ENCODE data around the gene ZNF469.

Gene ZNF469

GRCh38 chr16:88385112-88385594 is 2.4 kb downstream of the ZNF469 start:
- H2AFZ ChIP-seq (ENCODE audit: low read depth, low read length) = no peak overlapping the region
- H3K9me3 ChIP-seq (ENCODE audit: insufficient read depth, low read length, severe bottlenecking) = peaks cover 4% of the 10 kb centered on the region
- H4K20me1 ChIP-seq (ENCODE audit: insufficient read depth, low read length) = no peaks in the 10 kb centered on the region
- no peak overlapping the region for H3K4me3 ChIP-seq (ENCODE audit: low read depth in 1 of 2, low read length in 2 of 2)
- H3K27me3 ChIP-seq (ENCODE audit: insufficient read depth, low read length, poor library complexity) = no peaks in the 10 kb centered on the region
- H3K4me2 ChIP-seq (ENCODE audit: insufficient read depth, low read length) = no peak overlapping the region
- DNase-seq (no peak), ATAC-seq (ENCODE audit: insufficient read depth, low read depth) (no peak)
- no peaks in the 10 kb centered on the region for H3K4me1 ChIP-seq (ENCODE audit: insufficient read depth, low read length)
- no peak for TF ChIP-seq EZH2 (IDR thresholded peaks at IDR 0.05; ENCODE audit: borderline replicate concordance, low read depth, low read length, severe bottlenecking)
- TF ChIP-seq, protein P1, sequence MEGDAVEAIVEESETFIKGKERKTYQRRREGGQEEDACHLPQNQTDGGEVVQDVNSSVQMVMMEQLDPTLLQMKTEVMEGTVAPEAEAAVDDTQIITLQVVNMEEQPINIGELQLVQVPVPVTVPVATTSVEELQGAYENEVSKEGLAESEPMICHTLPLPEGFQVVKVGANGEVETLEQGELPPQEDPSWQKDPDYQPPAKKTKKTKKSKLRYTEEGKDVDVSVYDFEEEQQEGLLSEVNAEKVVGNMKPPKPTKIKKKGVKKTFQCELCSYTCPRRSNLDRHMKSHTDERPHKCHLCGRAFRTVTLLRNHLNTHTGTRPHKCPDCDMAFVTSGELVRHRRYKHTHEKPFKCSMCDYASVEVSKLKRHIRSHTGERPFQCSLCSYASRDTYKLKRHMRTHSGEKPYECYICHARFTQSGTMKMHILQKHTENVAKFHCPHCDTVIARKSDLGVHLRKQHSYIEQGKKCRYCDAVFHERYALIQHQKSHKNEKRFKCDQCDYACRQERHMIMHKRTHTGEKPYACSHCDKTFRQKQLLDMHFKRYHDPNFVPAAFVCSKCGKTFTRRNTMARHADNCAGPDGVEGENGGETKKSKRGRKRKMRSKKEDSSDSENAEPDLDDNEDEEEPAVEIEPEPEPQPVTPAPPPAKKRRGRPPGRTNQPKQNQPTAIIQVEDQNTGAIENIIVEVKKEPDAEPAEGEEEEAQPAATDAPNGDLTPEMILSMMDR (IDR thresholded peaks at IDR 0.05; ENCODE audit: borderline replicate concordance, extremely low read depth, low read length, poor library complexity, severe bottlenecking) = no peak
- H3K36me3 ChIP-seq (ENCODE audit: insufficient read depth, low read length) = no peaks in the 10 kb centered on the region
- no peaks in the 10 kb centered on the region for H3K79me2 ChIP-seq (ENCODE audit: insufficient read depth, low read length)
- no peak overlapping the region for H3K9ac ChIP-seq (ENCODE audit: low read depth, low read length)
- H3K27ac ChIP-seq (ENCODE audit: low read length) = no peak overlapping the region

GRCh38 chr16:88385831-88386815 is 3.4 kb downstream of the ZNF469 start:
- Histone ChIP-seq H3K4me2 (ENCODE audit: insufficient read depth, low read length) (no peak overlapping the region), H3K9ac (ENCODE audit: low read depth, low read length) (no peak overlapping the region), H2AFZ (ENCODE audit: low read depth, low read length) (no peak overlapping the region), H4K20me1 (ENCODE audit: insufficient read depth, low read length) (no peaks in the 10 kb centered on the region), H3K36me3 (ENCODE audit: insufficient read depth, low read length) (no peaks in the 10 kb centered on the region), H3K27me3 (ENCODE audit: insufficient read depth, low read length, poor library complexity) (no peaks in the 10 kb centered on the region), H3K4me1 (ENCODE audit: insufficient read depth, low read length) (no peaks in the 10 kb centered on the region), H3K79me2 (ENCODE audit: insufficient read depth, low read length) (no peaks in the 10 kb centered on the region), H3K4me3 (ENCODE audit: low read depth in 1 of 2, low read length in 2 of 2) (no peak overlapping the region), H3K27ac (ENCODE audit: low read length) (no peak overlapping the region), H3K9me3 (ENCODE audit: insufficient read depth, low read length, severe bottlenecking) (no peaks in the 10 kb centered on the region)
- no peak for TF ChIP-seq EZH2 (IDR thresholded peaks at IDR 0.05; ENCODE audit: borderline replicate concordance, low read depth, low read length, severe bottlenecking)
- TF ChIP-seq, protein P1 (IDR thresholded peaks at IDR 0.05; ENCODE audit: borderline replicate concordance, extremely low read depth, low read length, poor library complexity, severe bottlenecking) = no peak
- no peak for DNase-seq
- ATAC-seq (ENCODE audit: insufficient read depth, low read depth) = no peak

DNA sequence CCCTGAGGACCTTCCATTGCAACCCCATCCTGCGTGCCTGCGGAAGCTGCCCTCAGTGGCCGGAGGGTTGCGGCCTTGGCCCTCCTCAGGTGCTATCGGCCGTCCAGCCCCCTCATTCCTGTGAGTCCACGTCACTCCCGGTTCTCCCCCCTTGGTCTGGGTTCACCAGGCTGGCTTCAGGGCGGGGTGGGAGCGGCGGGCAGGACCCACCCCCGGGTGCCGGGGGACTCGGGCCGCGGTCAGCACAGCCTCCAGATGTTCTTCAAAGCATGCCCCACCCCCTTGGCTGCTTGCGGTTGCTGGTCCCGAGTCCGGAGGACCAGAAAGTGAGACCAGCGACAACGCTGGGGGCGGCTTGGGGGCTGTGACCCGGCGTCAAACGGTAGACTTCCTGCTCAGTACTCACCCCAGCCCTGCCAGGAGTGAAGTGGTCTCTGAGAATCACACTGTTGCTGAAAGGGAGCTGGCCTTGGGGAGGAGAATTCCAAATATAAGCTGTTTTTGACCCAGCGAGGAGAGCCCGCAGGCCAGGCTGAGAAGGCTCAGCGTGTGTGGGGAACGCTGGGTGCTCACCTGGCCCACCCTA is 4.5 kb downstream of the ZNF469 start:
- no peak overlapping the region for H2AFZ ChIP-seq (ENCODE audit: low read depth, low read length)
- ATAC-seq (ENCODE audit: insufficient read depth, low read depth) (no peak), DNase-seq (no peak)
- H4K20me1 ChIP-seq (ENCODE audit: insufficient read depth, low read length) = no peaks in the 10 kb centered on the region
- no peaks in the 10 kb centered on the region for H3K79me2 ChIP-seq (ENCODE audit: insufficient read depth, low read length)
- peaks cover 3% of the 10 kb centered on the region for H3K27me3 ChIP-seq (ENCODE audit: insufficient read depth, low read length, poor library complexity)
- H3K36me3 ChIP-seq (ENCODE audit: insufficient read depth, low read length) = no peaks in the 10 kb centered on the region
- TF ChIP-seq EZH2 (IDR thresholded peaks at IDR 0.05; ENCODE audit: borderline replicate concordance, low read depth, low read length, severe bottlenecking) = no peak
- TF ChIP-seq, protein P1 (IDR thresholded peaks at IDR 0.05; ENCODE audit: borderline replicate concordance, extremely low read depth, low read length, poor library complexity, severe bottlenecking) = no peak
- no peaks in the 10 kb centered on the region for H3K4me1 ChIP-seq (ENCODE audit: insufficient read depth, low read length)
- H3K27ac ChIP-seq (ENCODE audit: low read length) = no peak overlapping the region
- no peak overlapping the region for H3K4me2 ChIP-seq (ENCODE audit: insufficient read depth, low read length)
- no peaks in the 10 kb centered on the region for H3K9me3 ChIP-seq (ENCODE audit: insufficient read depth, low read length, severe bottlenecking)
- H3K9ac ChIP-seq (ENCODE audit: low read depth, low read length) = no peak overlapping the region
- H3K4me3 ChIP-seq (ENCODE audit: low read depth in 1 of 2, low read length in 2 of 2) = no peak overlapping the region
